MCF 10A (cell line): ENCODE results near the gene PIM2. TPM values are rescaled to one million over a fixed set of nuclear protein-coding genes. Genes with fewer than 3 reads are reported as not detected.

ENCODE experiments used
- BruUV-seq: library from RNA; stranded (reverse); fragments of 400-500 nt; replicated peaks from 2 replicates; lab custom pipeline; 2021; lab: Mats Ljungman, UMichigan
- CTCF ChIA-PET: fragments of 300-600 bp; sonication (Branson Sonifier 250); formaldehyde crosslinking; extraction: SDS; loops from one replicate; lab custom pipeline; 2021; ENCODE audit warnings: antibody characterized with exemption, inconsistent platforms; lab: Yijun Ruan, JAX
- POLR2A ChIA-PET: fragments of 300-600, 350-650 bp; sonication (Branson Sonifier 250); formaldehyde crosslinking; extraction: SDS; loops from one replicate; lab custom pipeline; 2020; ENCODE audit warnings: antibody characterized with exemption, inconsistent platforms; lab: Yijun Ruan, JAX
- DNase-seq: peaks from one replicate; pipeline ENCODE4 v3.0.0-alpha.2; 2018; ENCODE audit not compliant: unreplicated experiment
- H3K27ac Mint-ChIP-seq: one replicate; pipeline ENCODE4 v1.8.0; 2022; ENCODE audit warnings: mild to moderate bottlenecking, low read depth, mixed read lengths; ENCODE audit not compliant: unreplicated experiment
- H3K27me3 Mint-ChIP-seq: one replicate; pipeline ENCODE4 v1.8.0; 2022; ENCODE audit warnings: mixed read lengths; ENCODE audit not compliant: insufficient read depth, unreplicated experiment
- H3K36me3 Mint-ChIP-seq: one replicate; pipeline ENCODE4 v1.8.0; 2022; ENCODE audit warnings: mild to moderate bottlenecking, moderate library complexity, mixed read lengths; ENCODE audit not compliant: insufficient read depth, unreplicated experiment
- H3K4me1 Mint-ChIP-seq: one replicate; pipeline ENCODE4 v1.8.0; 2022; ENCODE audit warnings: mixed read lengths; ENCODE audit not compliant: insufficient read depth, unreplicated experiment
- H3K4me3 Mint-ChIP-seq: one replicate; pipeline ENCODE4 v1.8.0; 2022; ENCODE audit warnings: mild to moderate bottlenecking, moderate library complexity, mixed read lengths; ENCODE audit not compliant: unreplicated experiment
- H3K9me3 Mint-ChIP-seq: one replicate; pipeline ENCODE4 v1.8.0; 2022; ENCODE audit warnings: mixed read lengths; ENCODE audit not compliant: unreplicated experiment
- intact Hi-C: fragments of 100-400 bp; cut with micrococcal nuclease; formaldehyde crosslinking; loops from 2 replicates; pipeline ENCODE4 v1.14.1; 2022
- total RNA-seq: library from RNA; stranded (reverse); gene quantifications from 2 replicates; pipeline ENCODE4 v1.2.3, GENCODE V29; 2022
- TF ChIP-seq, protein P1 (sequence below): fragments of 200-600 bp; IDR thresholded peaks from one replicate; pipeline ENCODE4 v1.8.0; 2022; ENCODE audit warnings: antibody characterized with exemption, mild to moderate bottlenecking; ENCODE audit not compliant: unreplicated experiment

The PIM2 gene
- total RNA-seq, 1 experiment from 2014 or later: 9.2 TPM

DNA sequence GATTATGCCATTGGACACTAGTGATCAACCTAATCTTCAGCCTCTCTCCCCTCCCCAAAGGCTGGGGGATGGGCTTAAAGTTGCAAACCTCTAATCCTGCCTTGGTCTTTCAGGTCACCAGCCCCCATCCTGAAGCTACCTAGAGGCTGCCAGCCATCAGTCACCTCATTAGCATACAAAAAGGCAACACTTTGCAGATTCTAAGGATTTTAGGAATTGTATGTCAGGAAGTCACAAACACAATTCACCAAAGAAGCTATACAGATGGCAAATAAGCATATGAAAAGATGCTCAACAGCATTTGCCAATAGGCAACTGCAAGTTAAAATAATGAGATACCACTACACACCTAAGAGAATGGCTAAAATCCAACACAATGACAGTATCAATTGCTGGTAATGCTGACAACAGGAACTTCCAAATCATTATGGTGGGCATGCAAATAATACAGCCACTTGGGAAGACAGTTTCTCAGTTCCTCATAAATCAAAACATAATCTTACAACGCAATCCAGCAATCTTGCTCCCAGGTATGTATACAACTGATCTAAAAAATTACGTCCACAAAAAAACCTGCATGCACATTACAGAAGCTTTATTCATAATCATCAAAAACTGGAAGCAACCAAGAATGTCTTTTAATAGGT is 9.0 kb upstream of the PIM2 start:
- intact Hi-C loops: no loop called here
- TF ChIP-seq, protein P1, sequence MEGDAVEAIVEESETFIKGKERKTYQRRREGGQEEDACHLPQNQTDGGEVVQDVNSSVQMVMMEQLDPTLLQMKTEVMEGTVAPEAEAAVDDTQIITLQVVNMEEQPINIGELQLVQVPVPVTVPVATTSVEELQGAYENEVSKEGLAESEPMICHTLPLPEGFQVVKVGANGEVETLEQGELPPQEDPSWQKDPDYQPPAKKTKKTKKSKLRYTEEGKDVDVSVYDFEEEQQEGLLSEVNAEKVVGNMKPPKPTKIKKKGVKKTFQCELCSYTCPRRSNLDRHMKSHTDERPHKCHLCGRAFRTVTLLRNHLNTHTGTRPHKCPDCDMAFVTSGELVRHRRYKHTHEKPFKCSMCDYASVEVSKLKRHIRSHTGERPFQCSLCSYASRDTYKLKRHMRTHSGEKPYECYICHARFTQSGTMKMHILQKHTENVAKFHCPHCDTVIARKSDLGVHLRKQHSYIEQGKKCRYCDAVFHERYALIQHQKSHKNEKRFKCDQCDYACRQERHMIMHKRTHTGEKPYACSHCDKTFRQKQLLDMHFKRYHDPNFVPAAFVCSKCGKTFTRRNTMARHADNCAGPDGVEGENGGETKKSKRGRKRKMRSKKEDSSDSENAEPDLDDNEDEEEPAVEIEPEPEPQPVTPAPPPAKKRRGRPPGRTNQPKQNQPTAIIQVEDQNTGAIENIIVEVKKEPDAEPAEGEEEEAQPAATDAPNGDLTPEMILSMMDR: no peak
- POLR2A ChIA-PET: no interaction called here
- Mint-ChIP-seq H3K4me3 (no peak overlapping the region), H3K27me3 (no peaks in the 10 kb centered on the region), H3K36me3 (peaks cover 54% of the 10 kb centered on the region), H3K27ac (no peak overlapping the region), H3K4me1 (no peaks in the 10 kb centered on the region), H3K9me3 (no peaks in the 10 kb centered on the region)
- CTCF ChIA-PET: interaction anchor here (1.6 kb wide), 1 partner anchor 18 kb away, joined by 5 read pairs; no protein-coding TSS in a partner anchor
- no peak for DNase-seq
- no TSS peak for BruUV-seq

DNA sequence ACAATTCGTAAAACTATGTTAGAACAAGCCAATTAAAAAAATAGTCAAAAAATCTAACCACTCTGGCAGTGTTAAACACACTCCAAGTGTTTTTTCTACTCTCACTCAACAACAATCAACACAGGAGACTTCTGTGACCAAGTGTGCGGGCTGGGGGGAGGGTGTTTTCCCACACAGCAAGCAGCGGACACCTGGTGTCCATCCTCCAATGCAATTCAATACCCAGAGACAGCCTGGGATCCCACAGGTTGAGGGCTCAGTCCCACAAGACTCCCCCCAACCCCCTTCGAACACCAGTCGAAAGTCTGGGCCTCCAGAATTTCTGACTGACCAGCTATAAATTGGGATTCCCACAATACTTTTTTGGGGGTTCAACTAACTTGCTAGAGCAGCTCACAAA is 8.3 kb upstream of the PIM2 start:
- Mint-ChIP-seq H3K27ac (no peak overlapping the region), H3K27me3 (no peaks in the 10 kb centered on the region), H3K4me1 (no peaks in the 10 kb centered on the region), H3K9me3 (no peaks in the 10 kb centered on the region), H3K36me3 (peaks cover 50% of the 10 kb centered on the region), H3K4me3 (no peak overlapping the region)
- TF ChIP-seq, protein P1: no peak
- no TSS peak for BruUV-seq
- DNase-seq: no peak
- ChIA-PET POLR2A (no interaction called here), CTCF (interaction anchor here (0.6 to 1.6 kb wide), 2 partner anchors 9 to 19 kb away, joined by 4 to 5 read pairs; no protein-coding TSS in a partner anchor)
- intact Hi-C loops: no loop called here

DNA sequence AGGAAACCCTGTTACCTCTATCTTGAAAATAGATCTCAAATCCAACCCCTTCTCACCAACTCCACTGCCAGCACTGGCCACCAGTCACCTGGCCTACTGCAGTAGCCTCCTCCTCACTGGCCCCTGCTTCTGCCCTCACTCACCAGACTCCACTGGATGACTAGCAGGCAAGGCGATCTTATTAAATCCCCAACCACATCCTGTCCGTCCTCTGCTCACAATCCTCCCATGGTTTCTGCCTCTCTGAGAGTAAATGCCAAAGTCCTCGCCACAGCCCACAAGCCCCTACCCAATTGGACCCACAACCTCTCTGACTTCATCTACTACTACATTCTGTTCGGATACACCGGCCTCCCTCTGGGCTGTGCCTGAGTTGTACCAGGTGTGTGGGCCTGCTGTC is 5.4 kb upstream of the PIM2 start:
- DNase-seq: no peak
- Mint-ChIP-seq H3K4me1 (peaks cover 10% of the 10 kb centered on the region), H3K27ac (no peak overlapping the region), H3K27me3 (no peaks in the 10 kb centered on the region), H3K9me3 (no peaks in the 10 kb centered on the region), H3K36me3 (peaks cover 33% of the 10 kb centered on the region), H3K4me3 (no peak overlapping the region)
- intact Hi-C loops: no loop called here
- CTCF ChIA-PET: interaction anchor here (0.5 to 0.6 kb wide), 3 partner anchors 22 to 914 kb away, joined by 3 read pairs; no protein-coding TSS in a partner anchor
- no TSS peak for BruUV-seq
- TF ChIP-seq, protein P1: no peak
- POLR2A ChIA-PET: no interaction called here

DNA sequence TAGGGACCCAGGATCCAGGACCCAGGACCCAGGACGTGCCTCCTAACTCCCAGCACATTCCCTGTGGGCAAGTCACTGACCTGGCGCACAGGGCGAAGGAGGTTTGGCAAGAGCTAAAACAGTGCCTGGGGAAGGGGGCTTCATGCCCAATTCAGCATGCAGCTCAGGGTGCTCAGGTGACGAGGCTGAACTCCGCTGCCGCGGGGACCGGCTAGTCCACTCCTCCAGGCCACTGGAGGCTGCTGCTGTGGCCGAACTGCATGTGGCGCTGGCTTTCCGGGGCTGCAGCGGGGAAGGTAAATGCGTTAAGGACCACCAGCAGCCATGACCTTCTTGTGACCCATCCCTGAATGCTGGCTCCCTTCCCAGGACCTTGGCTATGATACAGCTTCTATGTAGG is 4.9 kb upstream of the PIM2 start:
- Mint-ChIP-seq H3K4me3 (no peak overlapping the region), H3K27ac (no peak overlapping the region), H3K9me3 (no peaks in the 10 kb centered on the region), H3K36me3 (peaks cover 33% of the 10 kb centered on the region), H3K27me3 (no peaks in the 10 kb centered on the region), H3K4me1 (peaks cover 10% of the 10 kb centered on the region)
- ChIA-PET POLR2A (no interaction called here), CTCF (interaction anchor here (0.6 to 0.7 kb wide), 2 partner anchors 30 to 915 kb away, joined by 3 read pairs; no protein-coding TSS in a partner anchor)
- no TSS peak for BruUV-seq
- TF ChIP-seq, protein P1: no peak
- intact Hi-C loops: no loop called here
- DNase-seq: no peak
